T-cell (primary cell): ENCODE results near the gene KLB. TPM values are rescaled to one million over a fixed set of nuclear protein-coding genes. Genes with fewer than 3 reads are reported as not detected.
A peak's percentile ranks its signal among the peaks of the same experiment; 100 is the strongest.
"Not testable (repeated sequence)": the region's sequence is repeated elsewhere in the genome, so short reads cannot be mapped to it uniquely, and the experiment has no call there.

ENCODE experiments used
- ATAC-seq, 4 experiments: fragments of 200-7000 bp in 3 of 4; fragments of 150-1000 bp in 1 of 4; cut with Tn5 transposase; replicated peaks in 1 of 4; 1 replicate in 3 of 4; 2 replicates in 1 of 4; pipeline ENCODE4 v1.10.0; 2021; ENCODE audit warnings: moderate library complexity in 3 of 4, mild to moderate bottlenecking in 2 of 4, moderate number of reproducible peaks in 1 of 4
- CTCF ChIA-PET, 2 donors: fragments of 300-600 bp; sonication (Branson Sonifier 250); formaldehyde crosslinking; loops; one replicate each; lab custom pipeline; 2022; ENCODE audit warnings: antibody characterized with exemption in 2 of 2; lab: Charles Lee
- POLR2A ChIA-PET, 2 donors: fragments of 300-600 bp; sonication (Branson Sonifier 250); formaldehyde crosslinking; loops; one replicate each; lab custom pipeline; 2022; ENCODE audit warnings: antibody characterized with exemption in 2 of 2; lab: Charles Lee
- DNase-seq, 35 experiments: peaks; one replicate each; pipeline versions ENCODE4 v3.0.0 to v3.0.0-alpha.2; 2013 to 2023
- H3K27ac ChIP-seq: one replicate; pipeline ENCODE4 v1.5.1; 2013; ENCODE audit warnings: low read length
- H3K27me3 ChIP-seq, 2 experiments: replicated peaks in 1 of 2; 1 replicate in 1 of 2; 2 replicates in 1 of 2; pipeline versions ENCODE4 v1.6.1 to v1.7.0; 2013; ENCODE audit warnings: low read length in 1 of 2, mixed read lengths in 1 of 2; ENCODE audit not compliant: control insufficient read depth in 2 of 2, insufficient read depth in 2 of 2; ENCODE audit errors: extremely low read depth in 1 of 2
- H3K36me3 ChIP-seq, 2 donors: 1 replicate in 1 of 2; 2 replicates in 1 of 2; pipeline versions ENCODE4 v1.6.1 to v1.7.0; 2013; ENCODE audit warnings: low read length in 1 of 2; ENCODE audit not compliant: control insufficient read depth in 2 of 2, insufficient read depth in 1 of 2; ENCODE audit errors: extremely low read depth in 1 of 2
- H3K4me1 ChIP-seq, 2 experiments: 1 replicate in 1 of 2; 2 replicates in 1 of 2; pipeline versions ENCODE4 v1.6.1 to v1.7.0; 2013; ENCODE audit warnings: low read length in 2 of 2, mixed read lengths in 1 of 2; ENCODE audit not compliant: insufficient read depth in 2 of 2, control insufficient read depth in 1 of 2; ENCODE audit errors: extremely low read depth in 1 of 2
- H3K4me3 ChIP-seq, 2 donors: 1 replicate in 1 of 2; 2 replicates in 1 of 2; pipeline versions ENCODE4 v1.5.1 to v1.7.0; 2013; ENCODE audit warnings: mild to moderate bottlenecking in 2 of 2, low read length in 1 of 2, moderate library complexity in 1 of 2; ENCODE audit not compliant: control insufficient read depth in 1 of 2; ENCODE audit errors: extremely low read depth in 1 of 2
- H3K9me3 ChIP-seq: 2 replicates; pipeline ENCODE4 v1.7.0; 2013
- H3K27ac Mint-ChIP-seq, 2 donors: one replicate each; pipeline ENCODE4 v1.8.0; 2020 to 2021; ENCODE audit warnings: mild to moderate bottlenecking in 2 of 2, mixed read lengths in 2 of 2
- H3K27me3 Mint-ChIP-seq, 2 donors: one replicate each; pipeline ENCODE4 v1.8.0; 2021 to 2022; ENCODE audit warnings: mixed read lengths in 2 of 2
- H3K36me3 Mint-ChIP-seq: one replicate; pipeline ENCODE4 v1.8.0; 2021; ENCODE audit warnings: mixed read lengths
- H3K4me1 Mint-ChIP-seq, 3 donors: one replicate each; pipeline ENCODE4 v1.8.0; 2020 to 2022; ENCODE audit warnings: mixed read lengths in 3 of 3, mild to moderate bottlenecking in 1 of 3
- H3K4me3 Mint-ChIP-seq, 3 donors: one replicate each; pipeline ENCODE4 v1.8.0; 2020 to 2022; ENCODE audit warnings: mild to moderate bottlenecking in 3 of 3, mixed read lengths in 3 of 3, moderate library complexity in 3 of 3
- H3K9me3 Mint-ChIP-seq, 3 donors: one replicate each; pipeline ENCODE4 v1.8.0; 2020 to 2022; ENCODE audit warnings: mixed read lengths in 3 of 3
- WGBS: methylation state at CpG from one replicate; pipeline ENCODE4 v1.1.5; 2013; ENCODE audit warnings: missing lambda C conversion rate; ENCODE audit not compliant: insufficient coverage; 5-methylcytosine and 5-hydroxymethylcytosine counted together
- total RNA-seq, 35 experiments: library from RNA in 6 of 35; stranded (reverse) in 6 of 35; fragments of 120-200 nt in 1 of 35; gene quantifications; one replicate each; pipeline versions ENCODE4 v1.2.1 to v1.2.4 and lab custom pipeline; 2013 to 2026

Gene KLB
- total RNA-seq, 5 donors from 2014 or later (not counting 1 experiment from before 2014, with no cell fraction given) = 0.06 TPM; not detected in 4

DNA sequence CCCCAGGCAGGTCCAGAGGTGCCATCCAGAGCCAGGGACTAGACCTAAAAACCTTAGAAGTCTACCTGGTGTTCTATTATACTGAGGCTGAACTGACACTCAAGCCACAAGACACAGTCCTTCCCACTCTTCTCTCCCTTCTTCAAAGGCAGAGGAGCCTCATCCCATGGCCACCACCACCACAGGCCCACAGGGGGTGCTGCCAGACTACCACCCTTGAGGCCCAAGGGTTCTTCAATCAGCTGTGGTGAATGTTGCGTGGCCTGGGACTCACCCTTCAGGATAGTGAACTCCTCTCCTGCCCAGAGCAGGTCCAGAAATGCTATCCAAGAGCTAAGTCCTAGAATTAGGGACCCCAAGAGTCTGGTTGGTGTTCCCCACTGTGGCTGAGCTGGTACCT is 23.0 kb upstream of the KLB start:
- ChIA-PET CTCF (no interaction called here), POLR2A (interaction anchor here in 1 of 2 donors (0.6 kb wide), 1 partner anchor 1393 kb away, joined by 3 read pairs; no protein-coding TSS in a partner anchor)
- Mint-ChIP-seq H3K4me3 (no peak overlapping the region), H3K36me3 (no peaks in the 10 kb centered on the region), H3K4me1 (no peaks in the 10 kb centered on the region), H3K27me3 (peaks cover 17 to 24% of the 10 kb centered on the region in 2 donors), H3K9me3 (peaks cover 2 to 14% (median 5%) of the 10 kb centered on the region in 3 donors), H3K27ac (no peak overlapping the region)
- H3K9me3 ChIP-seq = no peaks in the 10 kb centered on the region
- H3K4me3 ChIP-seq = no peak overlapping the region
- WGBS = 100% methylated on average over 1 of the region's 1 CpG
- H3K27me3 ChIP-seq = peaks cover 0 to 18% of the 10 kb centered on the region in 2 experiments
- H3K4me1 ChIP-seq = no peaks in the 10 kb centered on the region
- H3K27ac ChIP-seq = no peak overlapping the region
- no peak for DNase-seq
- no peaks in the 10 kb centered on the region for H3K36me3 ChIP-seq
- ATAC-seq = no peak

DNA sequence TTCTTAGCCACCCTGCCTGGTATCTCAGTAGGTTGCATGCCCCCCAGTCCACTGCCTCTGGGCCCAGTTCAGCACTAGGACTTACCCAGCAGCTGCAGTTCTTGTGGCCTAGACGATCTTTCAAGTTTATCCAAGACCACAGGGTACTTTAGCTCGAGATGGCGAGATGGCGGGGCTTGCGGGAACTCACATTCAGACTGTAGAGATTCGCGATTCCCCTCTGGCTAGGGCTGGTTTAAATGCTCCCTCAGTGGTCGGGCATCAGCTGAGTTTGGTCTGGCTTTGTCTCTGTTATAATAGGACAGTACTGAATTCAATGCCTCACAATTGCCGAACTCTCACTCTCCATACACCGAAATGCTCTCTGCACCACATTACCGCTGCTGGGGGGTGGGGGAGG is 22.2 kb upstream of the KLB start:
- Histone ChIP-seq H3K9me3 (no peaks in the 10 kb centered on the region), H3K4me3 (no peak overlapping the region), H3K27me3 (peaks cover 0 to 18% of the 10 kb centered on the region in 2 experiments), H3K4me1 (no peaks in the 10 kb centered on the region), H3K36me3 (no peaks in the 10 kb centered on the region), H3K27ac (no peak overlapping the region)
- Mint-ChIP-seq H3K9me3 (peaks cover 2 to 7% (median 5%) of the 10 kb centered on the region in 3 donors), H3K4me1 (no peaks in the 10 kb centered on the region), H3K36me3 (no peaks in the 10 kb centered on the region), H3K4me3 (no peak overlapping the region), H3K27me3 (peaks cover 17 to 24% of the 10 kb centered on the region in 2 donors), H3K27ac (no peak overlapping the region)
- ChIA-PET POLR2A (interaction anchor here in 1 of 2 donors (0.6 to 0.7 kb wide), 2 partner anchors 111 to 640 kb away, joined by 4 to 6 read pairs; no protein-coding TSS in a partner anchor), CTCF (no interaction called here)
- no peak for ATAC-seq
- 83% methylated on average over 3 of the region's 11 CpGs for WGBS
- no peak for DNase-seq

DNA sequence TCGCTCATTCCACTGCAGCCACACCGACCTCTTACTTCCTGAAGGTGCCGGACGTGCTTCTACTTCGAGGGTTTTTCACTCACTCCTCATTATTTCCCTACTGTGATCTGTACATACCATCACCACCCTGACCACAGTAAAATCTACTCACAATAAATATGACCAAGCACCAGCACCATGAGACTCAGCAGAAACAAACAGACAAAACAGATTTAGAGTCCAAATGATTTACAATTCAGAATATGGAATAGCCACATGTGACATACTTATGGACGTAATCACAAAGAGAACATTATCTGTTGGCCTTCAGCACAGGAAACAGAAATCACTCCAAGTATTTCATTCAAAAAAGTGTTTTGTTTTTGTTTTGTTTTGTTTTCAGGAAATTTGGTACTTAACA is 16.1 kb upstream of the KLB start:
- ATAC-seq (no peak), DNase-seq (no peak)
- Histone ChIP-seq H3K36me3 (no peaks in the 10 kb centered on the region), H3K4me1 (no peaks in the 10 kb centered on the region), H3K4me3 (no peak overlapping the region), H3K27ac (no peak overlapping the region), H3K27me3 (peaks cover 0 to 3% of the 10 kb centered on the region in 2 experiments), H3K9me3 (no peaks in the 10 kb centered on the region)
- no peak overlapping the region for H3K4me3 Mint-ChIP-seq
- ChIA-PET CTCF (no interaction called here), POLR2A (no interaction called here)
- H3K27ac Mint-ChIP-seq = no peak overlapping the region
- 87% methylated on average over 5 of the region's 6 CpGs for whole genome bisulfite sequencing
- no peaks in the 10 kb centered on the region for H3K9me3 Mint-ChIP-seq
- no peaks in the 10 kb centered on the region for H3K27me3 Mint-ChIP-seq
- no peaks in the 10 kb centered on the region for H3K36me3 Mint-ChIP-seq
- no peaks in the 10 kb centered on the region for H3K4me1 Mint-ChIP-seq

DNA sequence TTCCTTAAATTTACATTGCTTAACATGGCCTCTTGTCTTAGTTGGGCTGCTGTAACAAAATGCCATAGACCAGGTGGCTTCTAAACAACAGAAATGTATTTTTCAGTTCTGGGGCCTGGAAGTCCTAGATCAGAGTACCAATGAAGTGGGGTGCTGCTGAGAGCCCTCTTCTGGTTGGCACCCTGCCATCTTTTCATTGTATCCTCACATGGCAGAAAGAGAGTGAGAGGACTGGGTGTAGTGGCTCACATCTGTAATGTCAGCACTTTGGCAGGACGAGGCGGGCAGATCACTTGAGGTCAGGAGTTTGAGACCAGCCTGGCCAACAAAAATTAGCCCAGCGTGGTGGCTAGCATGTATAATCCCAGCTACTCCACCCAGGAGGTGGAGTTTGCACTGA is 12.0 kb upstream of the KLB start:
- Mint-ChIP-seq H3K9me3 (no peaks in the 10 kb centered on the region), H3K36me3 (no peaks in the 10 kb centered on the region), H3K27ac (no peak overlapping the region), H3K4me3 (no peak overlapping the region), H3K4me1 (no peaks in the 10 kb centered on the region), H3K27me3 (no peaks in the 10 kb centered on the region)
- Histone ChIP-seq H3K27me3 (no peaks in the 10 kb centered on the region), H3K36me3 (no peaks in the 10 kb centered on the region), H3K4me3 (no peak overlapping the region), H3K27ac (no peak overlapping the region), H3K9me3 (no peaks in the 10 kb centered on the region), H3K4me1 (no peaks in the 10 kb centered on the region)
- ChIA-PET POLR2A (interaction anchor here in 1 of 2 donors (0.7 kb wide), 1 partner anchor 108 kb away, joined by 4 read pairs; no protein-coding TSS in a partner anchor), CTCF (no interaction called here)
- ATAC-seq = no peak
- WGBS = 90% methylated on average over 2 of the region's 3 CpGs
- peak in 1 of 35 experiments; percentile 21 for DNase-seq

DNA sequence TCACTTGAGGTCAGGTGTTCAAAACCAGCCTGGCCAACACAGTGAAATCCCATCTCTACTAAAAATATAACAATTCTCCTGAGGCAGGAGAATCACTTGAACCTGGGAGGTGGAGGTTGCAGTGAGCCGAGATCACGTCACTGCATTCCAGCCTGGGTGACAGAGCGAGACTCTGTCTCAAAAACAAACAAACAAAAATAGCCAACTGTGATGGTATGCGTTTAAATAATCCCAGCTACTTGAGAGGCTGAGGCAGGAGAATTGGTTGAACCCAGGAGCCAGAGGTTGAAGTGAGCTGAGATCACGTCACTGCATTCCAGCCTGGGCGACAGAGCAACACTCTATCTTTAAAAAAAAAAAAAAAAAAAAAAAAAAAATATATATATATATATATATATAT is 5.1 kb upstream of the KLB start:
- DNase-seq, H3K27ac Mint-ChIP-seq, H3K9me3 Mint-ChIP-seq, H3K4me3 ChIP-seq, H3K9me3 ChIP-seq, ATAC-seq, H3K27me3 Mint-ChIP-seq, H3K4me1 Mint-ChIP-seq, CTCF ChIA-PET, H3K4me1 ChIP-seq, H3K36me3 ChIP-seq, POLR2A ChIA-PET, H3K27ac ChIP-seq, H3K27me3 ChIP-seq, H3K36me3 Mint-ChIP-seq, H3K4me3 Mint-ChIP-seq: not testable (repeated sequence)
- no CpG with 5 or more reads among the region's 6 CpGs for WGBS

DNA sequence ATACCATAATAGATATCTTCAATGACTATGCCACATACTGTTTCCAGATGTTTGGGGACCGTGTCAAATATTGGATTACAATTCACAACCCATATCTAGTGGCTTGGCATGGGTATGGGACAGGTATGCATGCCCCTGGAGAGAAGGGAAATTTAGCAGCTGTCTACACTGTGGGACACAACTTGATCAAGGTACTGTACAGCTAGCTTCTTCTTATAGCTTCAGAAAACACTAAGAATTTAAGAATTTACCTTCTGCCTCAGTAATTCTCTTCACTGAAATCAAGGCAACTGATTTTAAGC is 805 bp downstream of the KLB start:
- H3K4me1 Mint-ChIP-seq = no peaks in the 10 kb centered on the region
- H3K9me3 Mint-ChIP-seq = no peaks in the 10 kb centered on the region
- Histone ChIP-seq H3K27me3 (peaks cover 0 to 3% of the 10 kb centered on the region in 2 experiments), H3K36me3 (no peaks in the 10 kb centered on the region), H3K27ac (no peak overlapping the region), H3K4me3 (no peak overlapping the region), H3K9me3 (no peaks in the 10 kb centered on the region), H3K4me1 (no peaks in the 10 kb centered on the region)
- DNase-seq (no peak), ATAC-seq (no peak)
- H3K27ac Mint-ChIP-seq = no peak overlapping the region
- ChIA-PET CTCF (no interaction called here), POLR2A (interaction anchor here in 1 of 2 donors (0.6 kb wide), 2 partner anchors 89 to 377 kb away, joined by 3 to 4 read pairs; no protein-coding TSS in a partner anchor)
- peaks cover 4 to 8% of the 10 kb centered on the region in 2 donors for H3K27me3 Mint-ChIP-seq
- no peak overlapping the region for H3K4me3 Mint-ChIP-seq
- WGBS = no CpG with 5 or more reads among the region's 1 CpG
- H3K36me3 Mint-ChIP-seq = no peaks in the 10 kb centered on the region

DNA sequence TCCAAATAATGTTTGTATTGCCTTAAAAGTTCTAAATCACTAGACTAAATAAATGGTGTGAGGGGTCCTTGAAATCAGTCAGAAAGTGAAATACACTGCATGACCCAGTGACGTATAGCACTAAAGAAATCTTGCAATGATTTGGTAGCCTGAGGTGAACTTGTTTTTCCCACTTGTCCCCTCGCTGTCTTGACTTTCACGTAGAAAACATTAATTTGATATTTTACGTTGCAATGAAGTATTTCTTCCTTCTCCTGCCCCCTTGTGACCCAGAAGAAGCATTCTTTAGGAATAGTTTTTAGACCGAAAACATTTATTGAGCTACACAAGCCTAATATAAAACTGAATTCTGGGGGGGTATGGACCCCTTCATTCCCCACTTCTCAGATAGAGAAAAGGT is 3.7 kb downstream of the KLB start:
- Histone ChIP-seq H3K4me3 (no peak overlapping the region), H3K27me3 (peaks cover 0 to 3% of the 10 kb centered on the region in 2 experiments), H3K4me1 (no peaks in the 10 kb centered on the region), H3K36me3 (no peaks in the 10 kb centered on the region), H3K9me3 (no peaks in the 10 kb centered on the region), H3K27ac (no peak overlapping the region)
- Mint-ChIP-seq H3K27me3 (peaks cover 4 to 9% of the 10 kb centered on the region in 2 donors), H3K27ac (no peak overlapping the region), H3K4me3 (no peak overlapping the region), H3K36me3 (no peaks in the 10 kb centered on the region), H3K9me3 (no peaks in the 10 kb centered on the region), H3K4me1 (no peaks in the 10 kb centered on the region)
- 60% methylated on average over 1 of the region's 5 CpGs for WGBS
- ChIA-PET POLR2A (no interaction called here), CTCF (interaction anchor here (0.6 to 1.0 kb wide), 3 partner anchors 13 to 508 kb away, joined by 3 to 5 read pairs (median 3); no protein-coding TSS in a partner anchor)
- DNase-seq = peak in 1 of 35 experiments; percentile 14
- ATAC-seq = no peak
